Measurements from ENCODE around the gene INTS15.
"Not testable (repeated sequence)": the region's sequence is repeated elsewhere in the genome, so short reads cannot be mapped to it uniquely, and the experiment has no call there.

INTS15 gene

GRCh38 chr7:6579446-6579845 is 10.4 kb upstream of the INTS15 start:
- DNase-seq, result no peak
- no peaks in the 10 kb centered on the region for H3K9me3 ChIP-seq
- no peak overlapping the region for H3K4me3 ChIP-seq (ENCODE audit: low read depth, low read length)
- no peaks in the 10 kb centered on the region for H3K4me1 ChIP-seq
- no peak for TF ChIP-seq CTCF (IDR thresholded peaks at IDR 0.05; ENCODE audit: low read depth, low read length)
- H3K27me3 ChIP-seq, result no peaks in the 10 kb centered on the region
- H3K36me3 ChIP-seq, result peaks cover 16% of the 10 kb centered on the region

- DNase-seq; H3K4me3 ChIP-seq (ENCODE audit: low read depth, low read length); H3K9me3 ChIP-seq; H3K27me3 ChIP-seq; H3K4me1 ChIP-seq: not testable (repeated sequence)
- H3K36me3 ChIP-seq, result peaks cover 31% of the 10 kb centered on the region
These were observed 3.9 kb upstream of the INTS15 start for GRCh38 chr7:6585746-6586432.

GRCh38 chr7:6588566-6588965 is 1.3 kb upstream of the INTS15 start:
- peaks cover 25% of the 10 kb centered on the region for H3K36me3 ChIP-seq

GRCh38 chr7:6589151-6589828 is 531 bp upstream of the INTS15 start:
- Histone ChIP-seq H3K9me3 (no peaks in the 10 kb centered on the region), H3K36me3 (peaks cover 26% of the 10 kb centered on the region)

More at GRCh38 chr7:6588566-6588965, 1.3 kb upstream of the INTS15 start:
- H3K9me3 ChIP-seq, result no peaks in the 10 kb centered on the region
- TF ChIP-seq CTCF (IDR thresholded peaks at IDR 0.05; ENCODE audit: low read depth, low read length), result no peak
- H3K4me1 ChIP-seq, result no peaks in the 10 kb centered on the region
- no peak overlapping the region for H3K4me3 ChIP-seq (ENCODE audit: low read depth, low read length)
- H3K27me3 ChIP-seq, result no peaks in the 10 kb centered on the region
- no peak for DNase-seq

GRCh38 chr7:6590645-6591110 is 857 bp downstream of the INTS15 start:
- Histone ChIP-seq H3K9me3 (no peaks in the 10 kb centered on the region), H3K27me3 (no peaks in the 10 kb centered on the region), H3K4me1 (no peaks in the 10 kb centered on the region), H3K36me3 (peaks cover 28% of the 10 kb centered on the region), H3K4me3 (ENCODE audit: low read depth, low read length) (peak overlapping the region; percentile 76)
- no peak for TF ChIP-seq CTCF (IDR thresholded peaks at IDR 0.05; ENCODE audit: low read depth, low read length)
- no peak for DNase-seq

More at GRCh38 chr7:6589151-6589828, 531 bp upstream of the INTS15 start:
- TF ChIP-seq CTCF (IDR thresholded peaks at IDR 0.05; ENCODE audit: low read depth, low read length), result no peak
- Histone ChIP-seq H3K4me3 (ENCODE audit: low read depth, low read length) (peak overlapping the region; percentile 38), H3K4me1 (no peaks in the 10 kb centered on the region), H3K27me3 (no peaks in the 10 kb centered on the region)
- DNase-seq, result no peak

- H3K4me1 ChIP-seq, result no peaks in the 10 kb centered on the region
- H3K4me3 ChIP-seq (ENCODE audit: low read depth, low read length), result no peak overlapping the region
- no peaks in the 10 kb centered on the region for H3K27me3 ChIP-seq
- H3K36me3 ChIP-seq, result peaks cover 36% of the 10 kb centered on the region
- no peaks in the 10 kb centered on the region for H3K9me3 ChIP-seq
- DNase-seq, result no peak
- no peak for TF ChIP-seq CTCF (IDR thresholded peaks at IDR 0.05; ENCODE audit: low read depth, low read length)
These were observed 10.3 kb downstream of the INTS15 start for GRCh38 chr7:6600093-6600492.
